DMS153 treated with DMSO at 0.1 percent for 48 hours (cell line): ENCODE results near the gene INO80.
"Not testable (repeated sequence)": the region's sequence is repeated elsewhere in the genome, so short reads cannot be mapped to it uniquely, and the experiment has no call there.

Source experiments
- DNase-seq: peaks from one replicate; lab custom pipeline; 2025; ENCODE audit not compliant: unreplicated experiment; lab: John Stamatoyannopoulos, UW

The INO80 gene

GRCh38 chr15:40964006-40964405 lies 152.1 kb downstream of the INO80 start:
- DNase-seq: no peak

GRCh38 chr15:40963201-40963600 lies 152.9 kb downstream of the INO80 start:
- DNase-seq: no peak

- not testable (repeated sequence) for DNase-seq
Measured at GRCh38 chr15:40962317-40962716, 153.8 kb downstream of the INO80 start.

- DNase-seq: not testable (repeated sequence)
Measured at GRCh38 chr15:40961740-40962139, 154.3 kb downstream of the INO80 start.

GRCh38 chr15:40960925-40961324 lies 155.2 kb downstream of the INO80 start:
- DNase-seq: no peak

- no peak for DNase-seq
Measured at GRCh38 chr15:40960151-40960885, 155.8 kb downstream of the INO80 start.

- no peak for DNase-seq
Measured at GRCh38 chr15:40959331-40960141, 156.5 kb downstream of the INO80 start.

- DNase-seq: no peak
Measured at GRCh38 chr15:40958723-40959122, 157.4 kb downstream of the INO80 start.

- no peak for DNase-seq
Measured at GRCh38 chr15:40958146-40958545, 157.9 kb downstream of the INO80 start.

- no peak for DNase-seq
Measured at GRCh38 chr15:40957581-40958051, 158.5 kb downstream of the INO80 start.

GRCh38 chr15:40957041-40957555 lies 159.0 kb downstream of the INO80 start:
- no peak for DNase-seq

GRCh38 chr15:40956541-40956982 lies 159.5 kb downstream of the INO80 start:
- no peak for DNase-seq

- no peak for DNase-seq
Measured at GRCh38 chr15:40955930-40956540, 160.0 kb downstream of the INO80 start.

- DNase-seq: no peak
Measured at GRCh38 chr15:40955141-40955903, 160.8 kb downstream of the INO80 start.

GRCh38 chr15:40954158-40954848 lies 161.8 kb downstream of the INO80 start:
- DNase-seq: not testable (repeated sequence)

- DNase-seq: no peak
Measured at GRCh38 chr15:40953713-40954074, 162.4 kb downstream of the INO80 start.

- peak; percentile 48 for DNase-seq
Measured at GRCh38 chr15:40952901-40953712, 163.0 kb downstream of the INO80 start, which contains the start of gene CHAC1. Gene CHAC1, plus strand, starts transcription at chr15:40953471. Its CDS starts 113 bp downstream, at chr15:40953584.

GRCh38 chr15:40952301-40952900 lies 163.7 kb downstream of the INO80 start:
- no peak for DNase-seq

- DNase-seq: no peak
Measured at GRCh38 chr15:40951764-40952163, 164.3 kb downstream of the INO80 start.
